NB4 (cell line): ENCODE measurements around the gene REEP1.

Experiments used
- CTCF ChIP-seq: IDR thresholded peaks from one replicate; pipeline ENCODE4 v1.5.1; 2012; ENCODE audit warnings: low read depth, low read length
- MAX ChIP-seq: IDR thresholded peaks from 2 replicates; pipeline ENCODE4 v1.6.1; 2011; ENCODE audit warnings: low read depth, low read length
- MYC ChIP-seq: IDR thresholded peaks from 2 replicates; pipeline ENCODE4 v1.6.1; 2011; ENCODE audit warnings: low read depth, low read length
- POLR2A ChIP-seq: IDR thresholded peaks from 2 replicates; pipeline ENCODE4 v1.6.1; 2011; ENCODE audit warnings: mild to moderate bottlenecking; ENCODE audit not compliant: insufficient read length; ENCODE audit errors: extremely low read depth

DNA sequence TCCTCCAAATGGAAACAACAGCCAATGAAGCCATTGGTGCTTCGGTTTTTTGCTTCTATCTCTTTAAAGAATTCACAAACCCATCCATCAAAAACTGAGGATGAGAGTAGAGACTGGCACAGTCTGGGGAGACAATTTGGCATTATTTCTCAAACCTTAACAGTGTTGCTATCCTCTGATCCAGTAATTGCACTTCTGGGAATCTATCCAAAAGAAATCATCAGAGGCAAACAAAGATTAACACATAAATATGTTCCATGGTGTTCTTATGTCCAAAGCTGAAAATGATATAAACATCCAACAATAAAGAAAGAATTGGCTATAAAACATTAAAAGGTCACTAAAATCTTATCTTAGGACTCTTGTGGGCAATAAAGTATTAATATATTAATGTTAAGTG is 35.1 kb downstream of the REEP1 start:
- TF ChIP-seq POLR2A: no peak
- TF ChIP-seq CTCF: no peak
- no peak for TF ChIP-seq MAX
- no peak for TF ChIP-seq MYC
